HG03521 (cell line): ENCODE results near the gene ISCU.
A peak's percentile ranks its signal among the peaks of the same experiment; 100 is the strongest.
"Not testable (repeated sequence)": the region's sequence is repeated elsewhere in the genome, so short reads cannot be mapped to it uniquely, and the experiment has no call there.

Source experiments
- ATAC-seq: cut with Tn5 transposase; IDR thresholded peaks from one replicate; pipeline ENCODE4 v1.9.1; 2021; ENCODE audit warnings: mild to moderate bottlenecking, moderate library complexity; ENCODE audit not compliant: unreplicated experiment

ISCU gene

GRCh38 chr12:108568338-108569154 lies 6.2 kb downstream of the ISCU start:
- peak; percentile 78 for ATAC-seq

- ATAC-seq, result no peak
Observed at GRCh38 chr12:108570743-108571608, 8.6 kb downstream of the ISCU start.

GRCh38 chr12:108571609-108572165 lies 9.3 kb downstream of the ISCU start:
- no peak for ATAC-seq

GRCh38 chr12:108572166-108572790 lies 9.9 kb downstream of the ISCU start:
- ATAC-seq, result no peak

- no peak for ATAC-seq
Observed at GRCh38 chr12:108573317-108573716, 10.9 kb downstream of the ISCU start.

- ATAC-seq, result not testable (repeated sequence)
Observed at GRCh38 chr12:108574276-108574675, 11.9 kb downstream of the ISCU start.

GRCh38 chr12:108575199-108575912 lies 13.0 kb downstream of the ISCU start:
- ATAC-seq, result no peak

- no peak for ATAC-seq
Observed at GRCh38 chr12:108576660-108577234, 14.4 kb downstream of the ISCU start.

- ATAC-seq, result no peak
Observed at GRCh38 chr12:108577458-108577857, 15.1 kb downstream of the ISCU start.

GRCh38 chr12:108578264-108578663 lies 15.9 kb downstream of the ISCU start:
- ATAC-seq, result no peak

- ATAC-seq, result no peak
Observed at GRCh38 chr12:108578813-108579212, 16.4 kb downstream of the ISCU start.

GRCh38 chr12:108580531-108580930 lies 18.1 kb downstream of the ISCU start:
- no peak for ATAC-seq

GRCh38 chr12:108581311-108582227 lies 19.2 kb downstream of the ISCU start:
- ATAC-seq, result no peak

GRCh38 chr12:108582509-108582908 lies 20.1 kb downstream of the ISCU start:
- no peak for ATAC-seq

- ATAC-seq, result no peak
Observed at GRCh38 chr12:108582978-108583770, 20.8 kb downstream of the ISCU start.

- ATAC-seq, result no peak
Observed at GRCh38 chr12:108583991-108584390, 21.6 kb downstream of the ISCU start.

- ATAC-seq, result no peak
Observed at GRCh38 chr12:108584456-108585065, 22.2 kb downstream of the ISCU start.

- ATAC-seq, result no peak
Observed at GRCh38 chr12:108585864-108586263, 23.5 kb downstream of the ISCU start.
